Neutrophil (primary cell): ENCODE measurements around the gene USP13.

Experiments used
- H3K27ac ChIP-seq: fragments of 200-600 bp; sonication (generic); 2 replicates; pipeline ENCODE4 v1.5.1; 2016; ENCODE audit warnings: mild to moderate bottlenecking, moderate library complexity
- H3K27me3 ChIP-seq: fragments of 200-600 bp; sonication (generic); 2 replicates; pipeline ENCODE4 v1.6.0; 2016; ENCODE audit warnings: mild to moderate bottlenecking
- H3K36me3 ChIP-seq: fragments of 200-600 bp; sonication (generic); 2 replicates; pipeline ENCODE4 v1.5.1; 2017
- H3K4me1 ChIP-seq, 2 experiments: fragments of 200-600 bp in 1 of 2; sonication (generic) in 1 of 2; 1 replicate in 1 of 2; 2 replicates in 1 of 2; pipeline versions ENCODE4 v1.5.1 to v1.6.1; 2013 to 2016; ENCODE audit warnings: low read depth in 1 of 2, low read length in 1 of 2, mild to moderate bottlenecking in 1 of 2, moderate library complexity in 1 of 2; ENCODE audit not compliant: control insufficient read depth in 1 of 2, insufficient read depth in 1 of 2
- H3K4me3 ChIP-seq, 2 experiments: fragments of 200-600 bp in 1 of 2; sonication (generic) in 1 of 2; 1 replicate in 1 of 2; 2 replicates in 1 of 2; pipeline ENCODE4 v1.5.1; 2013 to 2016; ENCODE audit warnings: low read depth in 1 of 2, low read length in 1 of 2, mild to moderate bottlenecking in 1 of 2, moderate library complexity in 1 of 2
- H3K9me3 ChIP-seq: fragments of 200-600 bp; sonication (generic); 2 replicates; pipeline ENCODE4 v1.5.1; 2016
- CTCF ChIP-seq: fragments of 200-600 bp; sonication (generic); IDR thresholded peaks from 2 replicates; pipeline ENCODE4 v1.5.1; 2016; ENCODE audit warnings: antibody characterized with exemption

Gene USP13

DNA sequence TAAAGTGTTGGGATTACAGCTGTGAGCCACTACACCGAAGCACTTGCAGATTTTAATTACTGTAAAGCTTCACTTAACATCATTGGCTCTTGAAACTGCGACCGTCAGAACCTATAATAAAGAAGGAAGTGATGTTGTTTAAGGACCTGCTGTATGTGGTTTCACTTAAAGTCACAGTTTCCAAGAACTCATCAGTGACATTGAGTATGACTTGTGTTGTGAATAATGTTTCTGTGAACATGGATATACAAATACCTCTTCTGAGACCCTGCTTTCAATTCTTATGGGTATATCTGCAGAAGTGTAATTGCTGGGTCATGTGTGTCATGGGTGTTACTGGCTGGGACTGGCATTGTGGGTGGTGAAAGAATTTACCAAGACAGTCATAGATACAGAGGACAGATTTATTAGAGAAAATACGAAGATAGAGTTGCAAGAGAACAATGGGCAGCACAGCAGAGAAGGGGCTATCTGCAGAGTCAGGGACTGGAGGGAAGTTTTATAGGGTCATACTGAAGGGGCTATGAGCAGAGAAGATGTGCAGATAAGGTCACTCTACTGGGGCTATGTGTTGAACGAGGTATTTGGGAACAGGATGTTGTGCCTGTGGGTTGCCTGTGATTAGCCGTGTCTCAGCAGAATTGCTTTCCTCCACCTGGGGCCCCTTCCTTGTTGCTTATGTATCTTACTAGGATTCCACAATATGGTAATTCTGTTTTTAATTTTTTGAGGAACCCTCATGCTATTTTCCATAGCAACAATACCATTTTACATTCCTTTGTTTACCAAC is 43.7 kb upstream of the USP13 start:
- H3K36me3 ChIP-seq, result peaks cover 3% of the 10 kb centered on the region
- TF ChIP-seq CTCF, result no peak
- H3K27ac ChIP-seq, result no peak overlapping the region
- H3K9me3 ChIP-seq, result no peaks in the 10 kb centered on the region
- no peak overlapping the region for H3K4me3 ChIP-seq
- H3K27me3 ChIP-seq, result no peaks in the 10 kb centered on the region
- peaks cover 8 to 10% of the 10 kb centered on the region in 2 experiments for H3K4me1 ChIP-seq

- H3K4me3 ChIP-seq, result no peak overlapping the region
- peaks cover 4 to 5% of the 10 kb centered on the region in 2 experiments for H3K4me1 ChIP-seq
- no peak for TF ChIP-seq CTCF
- no peaks in the 10 kb centered on the region for H3K27me3 ChIP-seq
- no peaks in the 10 kb centered on the region for H3K9me3 ChIP-seq
- H3K27ac ChIP-seq, result no peak overlapping the region
- H3K36me3 ChIP-seq, result peaks cover 3% of the 10 kb centered on the region
Observed at GRCh38 chr3:179610066-179610465, 42.8 kb upstream of the USP13 start.

DNA sequence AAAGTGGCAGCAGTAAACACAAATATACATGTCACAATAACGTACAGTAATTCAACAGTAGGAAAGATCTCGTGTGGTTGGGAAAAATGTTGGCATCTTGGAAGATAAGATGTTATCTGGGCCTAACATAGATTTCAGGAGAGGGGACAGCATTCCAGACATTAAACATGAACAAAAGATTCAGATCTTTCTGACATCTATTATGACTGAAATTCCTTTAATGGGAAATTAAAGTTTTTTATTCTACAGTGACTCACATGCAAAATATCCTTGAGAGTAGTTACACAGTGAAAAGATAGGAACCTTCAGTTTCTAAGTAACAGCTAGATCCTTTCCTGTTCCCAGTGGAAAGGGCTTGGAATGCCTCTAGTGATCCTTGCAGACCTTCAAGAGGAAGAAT is 39.0 kb upstream of the USP13 start:
- Histone ChIP-seq H3K4me1 (no peaks in the 10 kb centered on the region), H3K4me3 (no peak overlapping the region), H3K27me3 (no peaks in the 10 kb centered on the region), H3K27ac (no peak overlapping the region), H3K36me3 (peaks cover 24% of the 10 kb centered on the region), H3K9me3 (no peaks in the 10 kb centered on the region)
- no peak for TF ChIP-seq CTCF

DNA sequence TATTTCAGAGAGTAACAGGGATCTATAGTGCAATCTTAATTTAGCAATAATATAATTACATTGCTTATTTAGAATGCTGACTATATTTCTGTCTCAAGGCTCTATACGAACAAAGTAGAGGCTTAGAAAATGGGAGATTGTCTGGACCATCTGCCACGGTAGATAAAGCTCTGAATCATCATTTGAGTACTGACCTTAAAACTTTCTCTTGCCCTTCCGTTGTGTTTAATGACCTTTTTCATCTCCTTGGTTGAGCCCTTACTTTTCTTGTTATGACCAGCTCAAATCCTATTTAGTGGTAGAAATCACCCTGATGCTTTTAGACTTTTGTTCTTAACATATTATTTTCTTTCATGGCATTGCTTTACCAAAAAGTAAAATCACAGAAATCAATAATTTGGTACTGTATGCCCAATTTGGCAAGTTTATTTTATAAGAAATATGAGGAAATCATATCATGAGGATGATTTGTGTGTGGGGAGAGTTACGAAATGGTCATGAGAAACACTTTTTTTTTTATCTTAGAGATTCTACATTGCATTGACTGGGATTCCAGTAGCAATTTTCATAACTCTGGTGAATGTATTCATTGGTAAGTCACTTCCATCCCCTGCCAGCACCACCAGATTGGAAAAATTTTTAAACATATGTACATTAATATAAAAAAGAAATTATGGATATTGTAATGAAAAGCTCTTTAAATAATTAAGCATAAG is 37.2 kb upstream of the USP13 start:
- Histone ChIP-seq H3K9me3 (no peaks in the 10 kb centered on the region), H3K27ac (no peak overlapping the region), H3K4me3 (no peak overlapping the region), H3K4me1 (no peaks in the 10 kb centered on the region), H3K27me3 (no peaks in the 10 kb centered on the region), H3K36me3 (peaks cover 29% of the 10 kb centered on the region)
- TF ChIP-seq CTCF, result no peak

GRCh38 chr3:179622023-179622422 is 30.8 kb upstream of the USP13 start:
- Histone ChIP-seq H3K27ac (no peak overlapping the region), H3K9me3 (no peaks in the 10 kb centered on the region), H3K4me1 (no peaks in the 10 kb centered on the region), H3K27me3 (no peaks in the 10 kb centered on the region), H3K4me3 (no peak overlapping the region), H3K36me3 (peaks cover 65% of the 10 kb centered on the region)
- TF ChIP-seq CTCF, result no peak
